Smooth muscle cell (in vitro differentiated cells): ENCODE data around the gene CCDC91. TPM values are rescaled to one million over a fixed set of nuclear protein-coding genes. Genes with fewer than 3 reads are reported as not detected.

ENCODE experiments used
- DNase-seq: peaks from one replicate; lab custom pipeline; 2025; ENCODE audit not compliant: unreplicated experiment; lab: John Stamatoyannopoulos, UW
- H2AFZ ChIP-seq: fragments of 200-600 bp; sonication (generic); 2 replicates; pipeline ENCODE4 v1.6.0; 2016; ENCODE audit warnings: antibody characterized with exemption, low read depth, mild to moderate bottlenecking
- H3F3A ChIP-seq: fragments of 200-600 bp; sonication (generic); 2 replicates; pipeline ENCODE4 v1.6.0; 2017; ENCODE audit warnings: antibody characterized with exemption, low read depth
- H3K27ac ChIP-seq: fragments of 200-600 bp; sonication (generic); 2 replicates; pipeline ENCODE4 v1.5.1; 2016; ENCODE audit warnings: low read depth, mild to moderate bottlenecking
- H3K27me3 ChIP-seq: fragments of 200-600 bp; sonication (generic); 2 replicates; pipeline ENCODE4 v1.6.1; 2016; ENCODE audit warnings: low read depth, mild to moderate bottlenecking
- H3K36me3 ChIP-seq: fragments of 200-600 bp; sonication (generic); 2 replicates; pipeline ENCODE4 v1.5.1; 2016; ENCODE audit warnings: low read depth
- H3K4me1 ChIP-seq: fragments of 200-600 bp; sonication (generic); 2 replicates; pipeline ENCODE4 v1.5.1; 2016; ENCODE audit warnings: low read depth
- H3K4me2 ChIP-seq: fragments of 200-600 bp; sonication (generic); 2 replicates; pipeline ENCODE4 v1.6.0; 2016; ENCODE audit warnings: mild to moderate bottlenecking
- H3K4me3 ChIP-seq: fragments of 200-600 bp; sonication (generic); 2 replicates; pipeline ENCODE4 v1.5.1; 2016; ENCODE audit warnings: mild to moderate bottlenecking
- H3K79me2 ChIP-seq: fragments of 200-600 bp; sonication (generic); 2 replicates; pipeline ENCODE4 v1.6.0; 2016; ENCODE audit warnings: low read depth, mild to moderate bottlenecking
- H3K9ac ChIP-seq: fragments of 200-600 bp; sonication (generic); 2 replicates; pipeline ENCODE4 v1.6.0; 2016; ENCODE audit warnings: low read depth
- H3K9me3 ChIP-seq: fragments of 200-600 bp; sonication (generic); replicated peaks from 2 replicates; pipeline ENCODE4 v1.5.1; 2016; ENCODE audit warnings: low read depth
- H4K20me1 ChIP-seq: fragments of 200-600 bp; sonication (generic); 2 replicates; pipeline ENCODE4 v1.6.0; 2016; ENCODE audit warnings: low read depth
- CTCF ChIP-seq: fragments of 200-600 bp; sonication (generic); IDR thresholded peaks from 2 replicates; pipeline ENCODE4 v1.5.1; 2017; ENCODE audit warnings: borderline replicate concordance, mild to moderate bottlenecking, antibody characterized with exemption; ENCODE audit not compliant: insufficient read depth, poor library complexity, severe bottlenecking
- WGBS: methylation state at CpG from one replicate; pipeline ENCODE4 v1.1.7; 2016; ENCODE audit warnings: low lambda C conversion rate; 5-methylcytosine and 5-hydroxymethylcytosine counted together
- polyA plus RNA-seq: library from polyadenylated mRNA; unstranded; fragments of >200 nt; fragmentation: Nextera tagmentation; extraction: Ambion mirVana; gene quantifications from 2 replicates; pipeline ENCODE4 v1.2.1, GENCODE V29; 2016
- total RNA-seq: library from RNA; depleted of rRNA; stranded (reverse); fragments of >200 nt; gene quantifications from 2 replicates; pipeline ENCODE4 v1.2.3, GENCODE V29; 2014

Gene CCDC91
- total and polyA plus RNA-seq, 2 experiments from 2014 or later = 20.1 to 23.7 TPM

GRCh38 chr12:28231248-28231647 is 41.0 kb downstream of the CCDC91 start:
- Histone ChIP-seq H3K4me3 (no peak overlapping the region), H4K20me1 (no peaks in the 10 kb centered on the region), H3K4me1 (no peaks in the 10 kb centered on the region), H3K27ac (no peak overlapping the region), H3K79me2 (no peaks in the 10 kb centered on the region), H2AFZ (no peak overlapping the region), H3K9ac (no peak overlapping the region), H3K9me3 (no peaks in the 10 kb centered on the region), H3F3A (no peaks in the 10 kb centered on the region), H3K27me3 (no peaks in the 10 kb centered on the region), H3K4me2 (no peak overlapping the region), H3K36me3 (no peaks in the 10 kb centered on the region)
- no peak for DNase-seq
- no peak for TF ChIP-seq CTCF

GRCh38 chr12:28232211-28232928 is 42.1 kb downstream of the CCDC91 start:
- H4K20me1 ChIP-seq = no peaks in the 10 kb centered on the region
- H3F3A ChIP-seq = no peaks in the 10 kb centered on the region
- no peaks in the 10 kb centered on the region for H3K79me2 ChIP-seq
- no peak overlapping the region for H3K27ac ChIP-seq
- 90% methylated on average over 2 of the region's 2 CpGs for WGBS
- H3K9me3 ChIP-seq = no peaks in the 10 kb centered on the region
- no peak for TF ChIP-seq CTCF
- H3K9ac ChIP-seq = no peak overlapping the region
- H3K27me3 ChIP-seq = no peaks in the 10 kb centered on the region
- H3K4me2 ChIP-seq = no peak overlapping the region
- no peak for DNase-seq
- H3K36me3 ChIP-seq = no peaks in the 10 kb centered on the region
- H2AFZ ChIP-seq = no peak overlapping the region
- H3K4me3 ChIP-seq = no peak overlapping the region
- H3K4me1 ChIP-seq = no peaks in the 10 kb centered on the region

GRCh38 chr12:28234444-28234843 is 44.2 kb downstream of the CCDC91 start:
- Histone ChIP-seq H3K9ac (no peak overlapping the region), H3K79me2 (no peaks in the 10 kb centered on the region), H3K27me3 (no peaks in the 10 kb centered on the region), H3K36me3 (no peaks in the 10 kb centered on the region), H3K4me2 (no peak overlapping the region), H3K4me1 (no peaks in the 10 kb centered on the region), H2AFZ (no peak overlapping the region), H3F3A (no peaks in the 10 kb centered on the region), H3K4me3 (no peak overlapping the region), H3K9me3 (no peaks in the 10 kb centered on the region), H4K20me1 (no peaks in the 10 kb centered on the region), H3K27ac (no peak overlapping the region)
- TF ChIP-seq CTCF = no peak
- no peak for DNase-seq

- Histone ChIP-seq H3F3A (no peaks in the 10 kb centered on the region), H4K20me1 (no peaks in the 10 kb centered on the region), H3K4me2 (no peak overlapping the region), H3K79me2 (no peaks in the 10 kb centered on the region), H3K4me3 (no peak overlapping the region), H3K9ac (no peak overlapping the region), H3K9me3 (no peaks in the 10 kb centered on the region), H2AFZ (no peak overlapping the region), H3K36me3 (no peaks in the 10 kb centered on the region), H3K27me3 (no peaks in the 10 kb centered on the region), H3K4me1 (no peaks in the 10 kb centered on the region), H3K27ac (no peak overlapping the region)
- no peak for DNase-seq
- TF ChIP-seq CTCF = no peak
- WGBS = 75% methylated on average over 1 of the region's 1 CpG
These were observed 44.8 kb downstream of the CCDC91 start for GRCh38 chr12:28235015-28235414.
